Trophoblast cell (in vitro differentiated cells and primary cell): ENCODE results near the gene KCNMB2.

Source experiments
- DNase-seq, 2 donors: peaks; one replicate each; pipeline ENCODE4 v3.0.0-alpha.2; 2016
- H2AFZ ChIP-seq: 2 replicates; pipeline ENCODE4 v1.6.1; 2013; ENCODE audit warnings: low read length, moderate library complexity, mild to moderate bottlenecking; ENCODE audit not compliant: insufficient read depth, poor library complexity
- H2AK5ac ChIP-seq: 2 replicates; pipeline ENCODE4 v1.6.1; 2013; ENCODE audit warnings: mild to moderate bottlenecking, low read length
- H2BK120ac ChIP-seq: 2 replicates; pipeline ENCODE4 v1.6.1; 2013; ENCODE audit warnings: low read length, mild to moderate bottlenecking, moderate library complexity; ENCODE audit not compliant: insufficient read depth, poor library complexity
- H2BK12ac ChIP-seq: 2 replicates; pipeline ENCODE4 v1.6.1; 2013; ENCODE audit warnings: mild to moderate bottlenecking, low read length, moderate library complexity
- H2BK5ac ChIP-seq: 2 replicates; pipeline ENCODE4 v1.6.1; 2013; ENCODE audit warnings: low read length, low read depth, moderate library complexity, mild to moderate bottlenecking; ENCODE audit not compliant: poor library complexity
- H3K14ac ChIP-seq: 2 replicates; pipeline ENCODE4 v1.6.1; 2013; ENCODE audit warnings: mild to moderate bottlenecking, low read length
- H3K18ac ChIP-seq: 2 replicates; pipeline ENCODE4 v1.6.1; 2013; ENCODE audit warnings: mild to moderate bottlenecking, low read length
- H3K23ac ChIP-seq: 2 replicates; pipeline ENCODE4 v1.6.1; 2013; ENCODE audit warnings: low read length
- H3K27ac ChIP-seq: 2 replicates; pipeline ENCODE4 v1.5.1; 2013; ENCODE audit warnings: low read depth, mild to moderate bottlenecking, inconsistent platforms, low read length, moderate library complexity
- H3K27me3 ChIP-seq: 2 replicates; pipeline ENCODE4 v1.6.1; 2013; ENCODE audit warnings: inconsistent platforms, mild to moderate bottlenecking, low read length, moderate library complexity; ENCODE audit not compliant: insufficient read depth
- H3K36me3 ChIP-seq, 2 experiments: 1 replicate in 1 of 2; 2 replicates in 1 of 2; pipeline ENCODE4 v1.6.1; 2013; ENCODE audit warnings: low read length in 2 of 2, mild to moderate bottlenecking in 2 of 2, moderate library complexity in 1 of 2; ENCODE audit not compliant: insufficient read depth in 2 of 2, control insufficient read depth in 1 of 2
- H3K4ac ChIP-seq: 2 replicates; pipeline ENCODE4 v1.6.1; 2013; ENCODE audit warnings: low read depth, mild to moderate bottlenecking, low read length, moderate library complexity
- H3K4me1 ChIP-seq, 2 experiments: 1 replicate in 1 of 2; 2 replicates in 1 of 2; pipeline ENCODE4 v1.6.1; 2013; ENCODE audit warnings: low read length in 2 of 2, mild to moderate bottlenecking in 2 of 2, moderate library complexity in 1 of 2; ENCODE audit not compliant: insufficient read depth in 2 of 2, control insufficient read depth in 1 of 2
- H3K4me2 ChIP-seq: 2 replicates; pipeline ENCODE4 v1.6.1; 2013; ENCODE audit warnings: inconsistent platforms, mild to moderate bottlenecking, low read length, moderate library complexity
- H3K4me3 ChIP-seq: 2 replicates; pipeline ENCODE4 v1.5.1; 2013; ENCODE audit warnings: mild to moderate bottlenecking, low read depth, low read length, inconsistent platforms
- H3K79me1 ChIP-seq: one replicate; pipeline ENCODE4 v1.6.1; 2013; ENCODE audit warnings: low read length
- H3K79me2 ChIP-seq: 2 replicates; pipeline ENCODE4 v1.6.1; 2013; ENCODE audit warnings: low read length, mild to moderate bottlenecking; ENCODE audit not compliant: control insufficient read depth, insufficient read depth, poor library complexity
- H3K9ac ChIP-seq: 2 replicates; pipeline ENCODE4 v1.6.1; 2013; ENCODE audit warnings: mild to moderate bottlenecking, low read length
- H3K9me3 ChIP-seq: 2 replicates; pipeline ENCODE4 v1.6.1; 2013; ENCODE audit warnings: low read depth, mild to moderate bottlenecking, control low read depth, inconsistent platforms, low read length; ENCODE audit not compliant: insufficient read depth
- H4K12ac ChIP-seq: 2 replicates; pipeline ENCODE4 v1.6.1; 2013; ENCODE audit warnings: low read depth, mild to moderate bottlenecking, low read length, moderate library complexity
- H4K8ac ChIP-seq: 2 replicates; pipeline ENCODE4 v1.6.1; 2013; ENCODE audit warnings: low read depth, mild to moderate bottlenecking, low read length, moderate library complexity
- H4K91ac ChIP-seq: one replicate; pipeline ENCODE4 v1.6.1; 2013; ENCODE audit warnings: low read depth, mild to moderate bottlenecking, low read length, moderate library complexity
- WGBS: extraction: QIAGEN DNeasy Blood & Tissue Kit; methylation state at CpG from one replicate; pipeline ENCODE4 v1.1.7; 2013; ENCODE audit warnings: missing lambda C conversion rate; ENCODE audit not compliant: insufficient read length, insufficient coverage; ENCODE audit errors: extremely low coverage; 5-methylcytosine and 5-hydroxymethylcytosine counted together

The KCNMB2 gene

GRCh38 chr3:178761461-178761860 is 225.2 kb downstream of the KCNMB2 start:
- no peak overlapping the region for H2BK12ac ChIP-seq
- H3K9ac ChIP-seq, result no peak overlapping the region
- H3K27ac ChIP-seq, result no peak overlapping the region
- no peak overlapping the region for H4K12ac ChIP-seq
- H3K18ac ChIP-seq, result no peak overlapping the region
- H3K9me3 ChIP-seq, result no peaks in the 10 kb centered on the region
- no peak overlapping the region for H2BK5ac ChIP-seq
- no peak overlapping the region for H2AFZ ChIP-seq
- H3K36me3 ChIP-seq, result no peaks in the 10 kb centered on the region
- H3K14ac ChIP-seq, result no peak overlapping the region
- no peaks in the 10 kb centered on the region for H3K79me2 ChIP-seq
- no peak overlapping the region for H4K91ac ChIP-seq
- DNase-seq, result no peak
- no peak overlapping the region for H4K8ac ChIP-seq
- no peaks in the 10 kb centered on the region for H3K79me1 ChIP-seq
- H3K4ac ChIP-seq, result no peak overlapping the region
- WGBS, result no CpG with 5 or more reads among the region's 3 CpGs
- H3K4me3 ChIP-seq, result no peak overlapping the region
- no peak overlapping the region for H3K23ac ChIP-seq
- no peak overlapping the region for H2AK5ac ChIP-seq
- no peak overlapping the region for H2BK120ac ChIP-seq
- H3K4me1 ChIP-seq, result no peaks in the 10 kb centered on the region
- no peak overlapping the region for H3K4me2 ChIP-seq
- H3K27me3 ChIP-seq, result no peaks in the 10 kb centered on the region

GRCh38 chr3:178762385-178762784 is 226.1 kb downstream of the KCNMB2 start:
- Histone ChIP-seq H3K18ac (no peak overlapping the region), H4K12ac (no peak overlapping the region), H3K4ac (no peak overlapping the region), H3K14ac (no peak overlapping the region), H2BK120ac (no peak overlapping the region), H2BK12ac (no peak overlapping the region), H3K4me2 (no peak overlapping the region), H2AK5ac (no peak overlapping the region), H3K36me3 (no peaks in the 10 kb centered on the region), H2BK5ac (no peak overlapping the region), H4K8ac (no peak overlapping the region), H3K27ac (no peak overlapping the region), H3K4me1 (no peaks in the 10 kb centered on the region), H3K27me3 (no peaks in the 10 kb centered on the region), H4K91ac (no peak overlapping the region), H3K9ac (no peak overlapping the region), H3K79me1 (no peaks in the 10 kb centered on the region), H3K9me3 (no peaks in the 10 kb centered on the region), H3K4me3 (no peak overlapping the region), H3K79me2 (no peaks in the 10 kb centered on the region), H2AFZ (no peak overlapping the region), H3K23ac (no peak overlapping the region)
- no CpG with 5 or more reads among the region's 1 CpG for WGBS
- DNase-seq, result no peak

GRCh38 chr3:178765472-178765871 is 229.2 kb downstream of the KCNMB2 start:
- Histone ChIP-seq H4K12ac (no peak overlapping the region), H2AK5ac (no peak overlapping the region), H3K18ac (no peak overlapping the region), H2BK120ac (no peak overlapping the region), H3K36me3 (no peaks in the 10 kb centered on the region), H2AFZ (no peak overlapping the region), H3K4me2 (no peak overlapping the region), H3K14ac (no peak overlapping the region), H3K4me3 (no peak overlapping the region), H3K23ac (no peak overlapping the region), H4K91ac (no peak overlapping the region), H2BK12ac (no peak overlapping the region), H3K27me3 (no peaks in the 10 kb centered on the region), H3K79me1 (no peaks in the 10 kb centered on the region), H3K4ac (no peak overlapping the region), H3K4me1 (no peaks in the 10 kb centered on the region), H4K8ac (no peak overlapping the region), H3K9me3 (no peaks in the 10 kb centered on the region), H3K9ac (no peak overlapping the region), H3K27ac (no peak overlapping the region), H2BK5ac (no peak overlapping the region), H3K79me2 (no peaks in the 10 kb centered on the region)
- WGBS, result 100% methylated on average over 1 of the region's 6 CpGs
- DNase-seq, result no peak

GRCh38 chr3:178767581-178767980 is 231.3 kb downstream of the KCNMB2 start:
- H3K4me1 ChIP-seq, result no peaks in the 10 kb centered on the region
- no peak overlapping the region for H3K4me3 ChIP-seq
- no peaks in the 10 kb centered on the region for H3K79me2 ChIP-seq
- H2BK12ac ChIP-seq, result no peak overlapping the region
- no peak overlapping the region for H3K18ac ChIP-seq
- H4K12ac ChIP-seq, result no peak overlapping the region
- H2BK120ac ChIP-seq, result no peak overlapping the region
- no peaks in the 10 kb centered on the region for H3K27me3 ChIP-seq
- no peak overlapping the region for H3K4ac ChIP-seq
- no peak overlapping the region for H2AK5ac ChIP-seq
- H2BK5ac ChIP-seq, result no peak overlapping the region
- no peak overlapping the region for H2AFZ ChIP-seq
- no peak overlapping the region for H3K23ac ChIP-seq
- no peak overlapping the region for H3K4me2 ChIP-seq
- H4K91ac ChIP-seq, result no peak overlapping the region
- H3K27ac ChIP-seq, result no peak overlapping the region
- no peaks in the 10 kb centered on the region for H3K9me3 ChIP-seq
- no peaks in the 10 kb centered on the region for H3K79me1 ChIP-seq
- no peak for DNase-seq
- H4K8ac ChIP-seq, result no peak overlapping the region
- no peaks in the 10 kb centered on the region for H3K36me3 ChIP-seq
- H3K9ac ChIP-seq, result no peak overlapping the region
- H3K14ac ChIP-seq, result no peak overlapping the region
